ENCODE results near the gene IFT81. TPM values are rescaled to one million over a fixed set of nuclear protein-coding genes. Genes with fewer than 3 reads are reported as not detected.

IFT81 gene
- polyA plus RNA-seq, 1 of the 3 experiments (the other 2 are of a cell fraction) = 7.9 TPM

GRCh38 chr12:110080410-110080809 is 43.7 kb upstream of the IFT81 start:
- Histone ChIP-seq H3K4me2 (no peak overlapping the region), H3K9me3 (no peaks in the 10 kb centered on the region), H3K4me3 (ENCODE audit: low read depth in 2 of 2, low read length in 1 of 2) (no peak overlapping the region), H3K79me2 (ENCODE audit: insufficient read depth) (no peaks in the 10 kb centered on the region), H3K9me2 (no peaks in the 10 kb centered on the region), H3K9ac (no peak overlapping the region), H3K4me1 (ENCODE audit: control insufficient read depth in 1 of 2, insufficient read depth in 2 of 2, low read depth in 1 of 2, low read length in 1 of 2) (no peaks in the 10 kb centered on the region), H3K27ac (ENCODE audit: low read depth in 2 of 2, low read length in 1 of 2) (no peak overlapping the region), H3F3A (replicated peaks; ENCODE audit: insufficient read depth) (no peaks in the 10 kb centered on the region), H3K36me3 (replicated peaks in 1 of 2; ENCODE audit: control insufficient read depth in 1 of 2, insufficient read depth in 2 of 2, low read length in 1 of 2) (no peaks in the 10 kb centered on the region), H4K20me1 (ENCODE audit: insufficient read depth) (no peaks in the 10 kb centered on the region), H3K27me3 (ENCODE audit: insufficient read depth) (no peaks in the 10 kb centered on the region), H2AFZ (ENCODE audit: low read depth) (no peak overlapping the region)
- ChIA-PET POLR2A (no interaction called here), CTCF (no interaction called here)
- no peak for DNase-seq
- TF ChIP-seq RCOR1 (IDR thresholded peaks at IDR 0.05; ENCODE audit: low read length) (no peak), TEAD4 (IDR thresholded peaks at IDR 0.05; ENCODE audit: borderline replicate concordance, insufficient read depth) (no peak), RFX5 (IDR thresholded peaks at IDR 0.05; ENCODE audit: low read length) (no peak), RXRA (IDR thresholded peaks at IDR 0.05; ENCODE audit: borderline replicate concordance, low read depth) (no peak), PBX3 (IDR thresholded peaks at IDR 0.05) (no peak), ELF1 (IDR thresholded peaks at IDR 0.05) (no peak), IRF3 (IDR thresholded peaks at IDR 0.05; ENCODE audit: low read depth, low read length) (no peak), TCF12 (IDR thresholded peaks at IDR 0.05) (no peak), USF1 (IDR thresholded peaks at IDR 0.05; ENCODE audit: borderline replicate concordance, low read depth) (no peak), MXI1 (IDR thresholded peaks at IDR 0.05; ENCODE audit: low read depth, low read length) (no peak), RAD21 (IDR thresholded peaks at IDR 0.05; ENCODE audit: low read length) (no peak), TAF1 (IDR thresholded peaks at IDR 0.05; ENCODE audit: borderline replicate concordance, low read depth, low read length) (no peak), FOSL2 (IDR thresholded peaks at IDR 0.05; ENCODE audit: borderline replicate concordance, low read depth) (no peak)
- 88% methylated on average over 7 of the region's 7 CpGs for WGBS (ENCODE audit: low lambda C conversion rate)

- no peaks in the 10 kb centered on the region for H3K9me2 ChIP-seq
- no peaks in the 10 kb centered on the region for H4K20me1 ChIP-seq (ENCODE audit: insufficient read depth)
- no peak overlapping the region for H3K4me2 ChIP-seq
- no peak overlapping the region for H3K27ac ChIP-seq (ENCODE audit: low read depth in 2 of 2, low read length in 1 of 2)
- WGBS (ENCODE audit: low lambda C conversion rate) = 74% methylated on average over 4 of the region's 4 CpGs
- no peaks in the 10 kb centered on the region for H3K79me2 ChIP-seq (ENCODE audit: insufficient read depth)
- ChIA-PET CTCF (interaction anchor here (1.2 to 1.5 kb wide), 2 partner anchors 15 kb away, joined by 4 to 5 read pairs; no protein-coding TSS in a partner anchor), POLR2A (no interaction called here)
- H3F3A ChIP-seq (replicated peaks; ENCODE audit: insufficient read depth) = no peaks in the 10 kb centered on the region
- no peak overlapping the region for H3K4me3 ChIP-seq (ENCODE audit: low read depth in 2 of 2, low read length in 1 of 2)
- no peak for DNase-seq
- H3K27me3 ChIP-seq (ENCODE audit: insufficient read depth) = no peaks in the 10 kb centered on the region
- no peak overlapping the region for H2AFZ ChIP-seq (ENCODE audit: low read depth)
- H3K9me3 ChIP-seq = no peaks in the 10 kb centered on the region
- H3K9ac ChIP-seq = no peak overlapping the region
- no peaks in the 10 kb centered on the region for H3K36me3 ChIP-seq (replicated peaks in 1 of 2; ENCODE audit: control insufficient read depth in 1 of 2, insufficient read depth in 2 of 2, low read length in 1 of 2)
- H3K4me1 ChIP-seq (ENCODE audit: control insufficient read depth in 1 of 2, insufficient read depth in 2 of 2, low read depth in 1 of 2, low read length in 1 of 2) = no peaks in the 10 kb centered on the region
- TF ChIP-seq JUND (IDR thresholded peaks at IDR 0.05) = no peak
- no peak for TF ChIP-seq REST (IDR thresholded peaks at IDR 0.05; ENCODE audit: low read depth, low read length)
- TF ChIP-seq SIN3A (IDR thresholded peaks at IDR 0.05; ENCODE audit: borderline replicate concordance, low read depth, low read length) = no peak
- TF ChIP-seq GABPA (IDR thresholded peaks at IDR 0.05; ENCODE audit: low read depth) = no peak
- TF ChIP-seq USF1 (IDR thresholded peaks at IDR 0.05; ENCODE audit: borderline replicate concordance, low read depth) = no peak
- no peak for TF ChIP-seq EZH2phosphoT487 (IDR thresholded peaks at IDR 0.05; ENCODE audit: borderline replicate concordance, low read depth)
- no peak for TF ChIP-seq RXRA (IDR thresholded peaks at IDR 0.05; ENCODE audit: borderline replicate concordance, low read depth)
- no peak for TF ChIP-seq NRF1 (IDR thresholded peaks at IDR 0.05; ENCODE audit: low read depth, low read length)
- TF ChIP-seq TAF1 (IDR thresholded peaks at IDR 0.05; ENCODE audit: borderline replicate concordance, low read depth, low read length) = no peak
- TF ChIP-seq YY1 (IDR thresholded peaks at IDR 0.05; ENCODE audit: low read depth) = no peak
- TF ChIP-seq TEAD4 (IDR thresholded peaks at IDR 0.05; ENCODE audit: borderline replicate concordance, insufficient read depth) = no peak
- TF ChIP-seq GATA2 (CRISPR knock-in tag; IDR thresholded peaks at IDR 0.05) = no peak
- no peak for TF ChIP-seq RAD21 (IDR thresholded peaks at IDR 0.05; ENCODE audit: low read length)
Measured at GRCh38 chr12:110084314-110085015, 39.7 kb upstream of the IFT81 start.
